Mesenchymal stem cell (in vitro differentiated cells and primary cell): ENCODE measurements around the gene IFNA2. TPM values are rescaled to one million over a fixed set of nuclear protein-coding genes. Genes with fewer than 3 reads are reported as not detected.
"Not testable (repeated sequence)": the region's sequence is repeated elsewhere in the genome, so short reads cannot be mapped to it uniquely, and the experiment has no call there.

Experiments
- DNase-seq: peaks from one replicate; pipeline ENCODE4 v3.0.0-alpha.2; 2013
- H2AFZ ChIP-seq: one replicate; pipeline ENCODE4 v1.6.1; 2013; ENCODE audit warnings: low read depth, mild to moderate bottlenecking, control low read depth, inconsistent platforms, low read length, moderate library complexity
- H2AK5ac ChIP-seq: 2 replicates; pipeline ENCODE4 v1.6.1; 2013; ENCODE audit warnings: low read length, moderate library complexity, mild to moderate bottlenecking, inconsistent platforms; ENCODE audit not compliant: severe bottlenecking
- H2BK120ac ChIP-seq: one replicate; pipeline ENCODE4 v1.6.1; 2013; ENCODE audit warnings: low read depth, mild to moderate bottlenecking, inconsistent platforms, low read length, moderate library complexity
- H2BK12ac ChIP-seq, 2 experiments: one replicate each; pipeline ENCODE4 v1.6.1; 2013; ENCODE audit warnings: inconsistent platforms in 2 of 2, low read length in 2 of 2, mild to moderate bottlenecking in 2 of 2, moderate library complexity in 2 of 2, control low read depth in 1 of 2
- H2BK15ac ChIP-seq: one replicate; pipeline ENCODE4 v1.6.1; 2013; ENCODE audit warnings: mild to moderate bottlenecking, low read depth, inconsistent platforms; ENCODE audit not compliant: poor library complexity, severe bottlenecking
- H2BK5ac ChIP-seq: 2 replicates; pipeline ENCODE4 v1.6.1; 2013; ENCODE audit warnings: low read depth, mild to moderate bottlenecking, low read length, control low read depth, inconsistent platforms; ENCODE audit not compliant: poor library complexity, severe bottlenecking
- H3K14ac ChIP-seq, 2 experiments: one replicate each; pipeline ENCODE4 v1.6.1; 2013; ENCODE audit warnings: inconsistent platforms in 2 of 2, low read length in 2 of 2, control low read depth in 1 of 2, mild to moderate bottlenecking in 1 of 2, moderate library complexity in 1 of 2
- H3K18ac ChIP-seq, 2 experiments: one replicate each; pipeline ENCODE4 v1.6.1; 2013; ENCODE audit warnings: inconsistent platforms in 2 of 2, low read length in 2 of 2, control low read depth in 1 of 2, low read depth in 1 of 2, mild to moderate bottlenecking in 1 of 2
- H3K23ac ChIP-seq, 2 experiments: one replicate each; pipeline ENCODE4 v1.6.1; 2013; ENCODE audit warnings: inconsistent platforms in 2 of 2, low read length in 2 of 2, mild to moderate bottlenecking in 2 of 2, moderate library complexity in 2 of 2, control low read depth in 1 of 2
- H3K27ac ChIP-seq: 2 replicates; pipeline ENCODE4 v1.5.1; 2013; ENCODE audit warnings: mild to moderate bottlenecking, moderate library complexity, low read length, control low read depth, inconsistent platforms; ENCODE audit not compliant: poor library complexity, severe bottlenecking
- H3K27me3 ChIP-seq, 2 experiments: 2 replicates each; pipeline versions ENCODE4 v1.6.1 to v1.7.0; 2013; ENCODE audit warnings: low read length in 2 of 2, mild to moderate bottlenecking in 2 of 2, moderate library complexity in 2 of 2, control low read depth in 1 of 2, inconsistent platforms in 1 of 2; ENCODE audit not compliant: control insufficient read depth in 1 of 2, insufficient read depth in 1 of 2
- H3K36me3 ChIP-seq, 2 experiments: 2 replicates each; pipeline versions ENCODE4 v1.6.1 to v1.7.0; 2013; ENCODE audit warnings: low read length in 2 of 2, control low read depth in 1 of 2, inconsistent platforms in 1 of 2, low read depth in 1 of 2, mild to moderate bottlenecking in 1 of 2; ENCODE audit not compliant: insufficient read depth in 2 of 2, control insufficient read depth in 1 of 2
- H3K4ac ChIP-seq, 2 experiments: one replicate each; pipeline ENCODE4 v1.6.1; 2013; ENCODE audit warnings: inconsistent platforms in 2 of 2, low read length in 2 of 2, mild to moderate bottlenecking in 2 of 2, moderate library complexity in 2 of 2, control low read depth in 1 of 2, low read depth in 1 of 2
- H3K4me1 ChIP-seq: 2 replicates; pipeline ENCODE4 v1.6.1; 2013; ENCODE audit warnings: low read depth, low read length, control low read depth; ENCODE audit not compliant: control insufficient read depth, insufficient read depth
- H3K4me2 ChIP-seq: 2 replicates; pipeline ENCODE4 v1.6.1; 2013; ENCODE audit warnings: low read length, mild to moderate bottlenecking, inconsistent platforms; ENCODE audit not compliant: poor library complexity, severe bottlenecking
- H3K4me3 ChIP-seq, 2 experiments: 2 replicates each; pipeline versions ENCODE4 v1.5.1 to v1.7.0; 2013; ENCODE audit warnings: low read length in 2 of 2, mild to moderate bottlenecking in 2 of 2, control low read depth in 1 of 2, low read depth in 1 of 2; ENCODE audit not compliant: insufficient read depth in 1 of 2
- H3K79me1 ChIP-seq: replicated peaks from 2 replicates; pipeline ENCODE4 v1.6.1; 2013; ENCODE audit warnings: mild to moderate bottlenecking, control low read depth, low read length, inconsistent platforms; ENCODE audit not compliant: poor library complexity, severe bottlenecking
- H3K9ac ChIP-seq: 2 replicates; pipeline ENCODE4 v1.7.0; 2013; ENCODE audit warnings: mild to moderate bottlenecking, low read length, moderate library complexity
- H3K9me3 ChIP-seq: 2 replicates; pipeline ENCODE4 v1.7.0; 2013; ENCODE audit warnings: mild to moderate bottlenecking, low read length; ENCODE audit not compliant: control insufficient read depth
- H4K8ac ChIP-seq: one replicate; pipeline ENCODE4 v1.6.1; 2013; ENCODE audit warnings: inconsistent platforms, mild to moderate bottlenecking, low read length, moderate library complexity
- H4K91ac ChIP-seq: one replicate; pipeline ENCODE4 v1.6.1; 2013; ENCODE audit warnings: mild to moderate bottlenecking, low read length, inconsistent platforms
- WGBS: methylation state at CpG from one replicate; pipeline ENCODE4 v1.1.7; 2013; ENCODE audit warnings: mixed read lengths; 5-methylcytosine and 5-hydroxymethylcytosine counted together
- polyA plus RNA-seq, 2 experiments: library from polyadenylated mRNA; stranded (reverse); fragments of 200-250 nt; gene quantifications; one replicate each; pipeline ENCODE4 v1.2.3, GENCODE V29; 2013

Gene IFNA2
- not detected for polyA plus RNA-seq (2013, experiment 1 of 2)
- polyA plus RNA-seq (2013, experiment 2 of 2), result not detected

DNA sequence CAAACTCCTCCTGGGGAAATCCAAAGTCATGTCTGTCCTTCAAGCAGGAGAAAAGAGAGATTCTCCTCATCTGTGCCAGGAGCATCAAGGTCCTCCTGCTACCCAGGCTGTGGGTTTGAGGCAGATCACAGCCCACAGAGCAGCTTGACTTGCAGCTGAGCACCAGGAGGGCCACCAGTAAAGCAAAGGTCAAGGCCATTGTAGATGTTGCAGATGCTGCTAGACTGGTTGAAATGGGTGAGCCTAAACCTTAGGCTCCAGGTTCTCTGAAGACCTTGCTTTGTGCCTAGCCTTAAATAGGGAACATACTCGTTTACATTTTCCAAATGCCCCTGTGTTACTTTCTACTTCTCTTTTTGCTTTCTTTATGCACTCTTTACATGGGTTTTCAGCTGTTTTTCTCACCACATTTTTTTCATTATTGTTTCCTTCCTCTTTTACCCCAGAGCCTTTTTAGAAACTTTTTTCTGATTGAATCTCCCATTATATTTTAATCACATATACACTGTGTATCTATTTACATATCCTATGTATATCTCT lies at the start of gene IFNA2:
TSS of gene IFNA2 (minus strand) at position 268 of the 540 bp plus-strand sequence. CDS start at position 199, 69 bp downstream.
- WGBS, result 69% methylated on average over 1 of the region's 1 CpG
- H3K4me2 ChIP-seq, result no peak within 1 kb of the TSS

GRCh38 chr9:21435015-21435383 lies 49.8 kb upstream of the IFNA2 start:
- H3K4me2 ChIP-seq, H3K4me3 ChIP-seq, H2BK12ac ChIP-seq, H3K23ac ChIP-seq, H3K27ac ChIP-seq, H3K18ac ChIP-seq, H2AK5ac ChIP-seq, H3K79me1 ChIP-seq, DNase-seq, H3K9ac ChIP-seq, H2BK5ac ChIP-seq, H3K9me3 ChIP-seq, H2BK15ac ChIP-seq, H3K27me3 ChIP-seq, H4K8ac ChIP-seq, H2BK120ac ChIP-seq, H3K14ac ChIP-seq, H3K36me3 ChIP-seq, H3K4me1 ChIP-seq, H2AFZ ChIP-seq, H3K4ac ChIP-seq, H4K91ac ChIP-seq: not testable (repeated sequence)
- WGBS, result 68% methylated on average over 6 of the region's 7 CpGs

More for the DNA sequence above, at the start of gene IFNA2:
- Histone ChIP-seq H2BK5ac (no peak within 1 kb of the TSS), H3K4ac (no peak within 1 kb of the TSS), H2BK15ac (no peak within 1 kb of the TSS), H4K8ac (no peak within 1 kb of the TSS), H3K36me3 (no peaks in the 10 kb centered on the region), H3K9me3 (no peaks in the 10 kb centered on the region), H3K4me3 (no peak within 1 kb of the TSS), H3K9ac (no peak within 1 kb of the TSS), H3K4me1 (no peaks in the 10 kb centered on the region), H3K18ac (no peak within 1 kb of the TSS), H2BK12ac (no peak within 1 kb of the TSS), H2BK120ac (no peak within 1 kb of the TSS), H3K27ac (no peak within 1 kb of the TSS), H2AFZ (no peak within 1 kb of the TSS), H3K27me3 (peaks cover 0 to 24% of the 10 kb centered on the region in 2 experiments), H3K79me1 (no peaks in the 10 kb centered on the region), H4K91ac (no peak within 1 kb of the TSS), H3K23ac (no peak within 1 kb of the TSS), H2AK5ac (no peak within 1 kb of the TSS), H3K14ac (no peak within 1 kb of the TSS)
- DNase-seq, result no peak

DNA sequence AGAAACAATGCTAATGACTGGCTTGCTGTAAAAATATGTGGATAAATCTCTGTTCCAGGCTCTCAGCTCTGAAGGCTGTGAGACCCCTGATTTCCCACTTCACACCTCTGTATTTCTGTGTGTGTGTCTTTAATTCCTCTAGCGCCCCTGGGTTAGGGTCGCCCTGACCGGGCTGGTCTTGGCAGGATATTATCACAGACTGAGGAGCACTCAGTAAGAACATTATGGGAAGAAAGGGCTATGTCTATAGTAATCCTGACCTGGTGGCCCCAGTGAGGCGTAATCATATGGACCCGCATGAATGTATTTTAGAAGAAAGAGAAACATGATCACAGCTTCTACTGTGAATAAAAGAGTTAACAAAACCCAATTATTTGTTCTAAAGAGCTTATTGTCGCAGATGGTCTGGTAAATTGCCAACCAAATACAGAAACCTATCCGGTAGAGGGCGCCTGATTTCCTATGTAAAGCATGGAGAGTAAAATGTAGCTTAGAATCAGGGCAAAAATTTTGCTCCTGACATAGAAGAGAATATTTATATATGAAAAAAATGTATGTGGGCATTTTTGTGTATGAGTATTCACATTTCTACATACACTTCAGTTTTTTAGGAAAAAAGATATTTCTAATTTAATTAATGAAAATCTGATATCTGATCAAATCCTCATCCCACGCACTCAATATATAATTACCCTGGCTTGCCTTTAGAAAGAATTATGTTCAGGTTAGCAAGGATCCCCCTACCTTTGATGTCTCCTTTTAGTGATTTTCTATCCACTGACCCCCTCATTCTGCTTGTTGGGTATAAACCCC lies 49.2 kb upstream of the IFNA2 start:
- no peak overlapping the region for H3K14ac ChIP-seq
- no peak overlapping the region for H3K4ac ChIP-seq
- WGBS, result 64% methylated on average over 9 of the region's 9 CpGs
- no peak overlapping the region for H2BK15ac ChIP-seq
- peak; percentile 60 for DNase-seq
- no peaks in the 10 kb centered on the region for H3K4me1 ChIP-seq
- no peak overlapping the region for H2BK12ac ChIP-seq
- H3K27me3 ChIP-seq, result peaks cover 0 to 10% of the 10 kb centered on the region in 2 experiments
- no peak overlapping the region for H2AK5ac ChIP-seq
- H3K27ac ChIP-seq, result no peak overlapping the region
- H3K9me3 ChIP-seq, result no peaks in the 10 kb centered on the region
- no peak overlapping the region for H4K8ac ChIP-seq
- H3K18ac ChIP-seq, result no peak overlapping the region
- no peak overlapping the region for H2AFZ ChIP-seq
- no peak overlapping the region for H2BK120ac ChIP-seq
- no peaks in the 10 kb centered on the region for H3K36me3 ChIP-seq
- no peak overlapping the region for H3K23ac ChIP-seq
- no peak overlapping the region for H2BK5ac ChIP-seq
- no peak overlapping the region for H3K9ac ChIP-seq
- no peak overlapping the region for H3K4me3 ChIP-seq
- H3K79me1 ChIP-seq, result no peaks in the 10 kb centered on the region
- H4K91ac ChIP-seq, result no peak overlapping the region
- H3K4me2 ChIP-seq, result no peak overlapping the region

- 100% methylated on average over 1 of the region's 2 CpGs for WGBS
These were observed 47.7 kb upstream of the IFNA2 start for GRCh38 chr9:21432672-21433425.

More at GRCh38 chr9:21432672-21433425, 47.7 kb upstream of the IFNA2 start:
- no peak overlapping the region for H2BK15ac ChIP-seq
- H3K27ac ChIP-seq, result no peak overlapping the region
- H2BK12ac ChIP-seq, result no peak overlapping the region
- H3K4me3 ChIP-seq, result no peak overlapping the region
- no peak overlapping the region for H2BK120ac ChIP-seq
- no peak overlapping the region for H4K91ac ChIP-seq
- no peak overlapping the region for H2BK5ac ChIP-seq
- DNase-seq, result no peak
- no peak overlapping the region for H3K18ac ChIP-seq
- no peaks in the 10 kb centered on the region for H3K79me1 ChIP-seq
- H3K4me1 ChIP-seq, result no peaks in the 10 kb centered on the region
- no peak overlapping the region for H3K4ac ChIP-seq
- H3K23ac ChIP-seq, result no peak overlapping the region
- H3K4me2 ChIP-seq, result no peak overlapping the region
- no peaks in the 10 kb centered on the region for H3K9me3 ChIP-seq
- H2AK5ac ChIP-seq, result no peak overlapping the region
- no peak overlapping the region for H2AFZ ChIP-seq
- H4K8ac ChIP-seq, result no peak overlapping the region
- no peak overlapping the region for H3K14ac ChIP-seq
- no peak overlapping the region for H3K9ac ChIP-seq
- H3K36me3 ChIP-seq, result no peaks in the 10 kb centered on the region
- peaks cover 0 to 10% of the 10 kb centered on the region in 2 experiments for H3K27me3 ChIP-seq
